Measurements from ENCODE around the gene MCM7. TPM values are rescaled to one million over a fixed set of nuclear protein-coding genes. Genes with fewer than 3 reads are reported as not detected.

Gene MCM7
- total RNA-seq, 2 donors from 2014 or later, result 219 to 242 TPM

GRCh38 chr7:100057006-100057405 is 44.2 kb downstream of the MCM7 start:
- Mint-ChIP-seq H3K27me3 (ENCODE audit: insufficient read depth) (no peaks in the 10 kb centered on the region), H3K9me3 (no peaks in the 10 kb centered on the region), H3K36me3 (ENCODE audit: low read depth) (peaks cover 63% of the 10 kb centered on the region), H3K4me3 (no peak overlapping the region), H3K27ac (no peak overlapping the region), H3K4me1 (no peaks in the 10 kb centered on the region)
- no peaks in the 10 kb centered on the region for H3K4me1 ChIP-seq (ENCODE audit: control insufficient read depth, insufficient read depth, low read length)
- no peak overlapping the region for H3K27ac ChIP-seq (ENCODE audit: low read depth, low read length)
- H3K36me3 ChIP-seq (ENCODE audit: control insufficient read depth, insufficient read depth, low read length), result peaks cover 63% of the 10 kb centered on the region
- H3K9me3 ChIP-seq (ENCODE audit: control insufficient read depth, low read length), result no peaks in the 10 kb centered on the region
- H3K9ac ChIP-seq (ENCODE audit: extremely low read depth, low read length, poor library complexity, severe bottlenecking), result no peak overlapping the region
- H3K4me3 ChIP-seq (ENCODE audit: low read length), result no peak overlapping the region
- no peak for DNase-seq
- 95 to 100% methylated on average over 8 to 10 of the region's 10 CpGs for WGBS, 2 experiments (ENCODE audit: insufficient coverage in 1 of 2, insufficient read length in 1 of 2)
- no peaks in the 10 kb centered on the region for H3K27me3 ChIP-seq (ENCODE audit: control insufficient read depth, insufficient read depth, low read length, poor library complexity, severe bottlenecking)
- no peak for TF ChIP-seq CTCF (conservative IDR thresholded peaks at IDR 0.05)

- TF ChIP-seq CTCF (conservative IDR thresholded peaks at IDR 0.05), result peak; percentile 61
- H3K9me3 Mint-ChIP-seq, result peaks cover 2% of the 10 kb centered on the region
- Histone ChIP-seq H3K36me3 (ENCODE audit: control insufficient read depth, insufficient read depth, low read length) (peaks cover 31% of the 10 kb centered on the region), H3K27me3 (ENCODE audit: control insufficient read depth, insufficient read depth, low read length, poor library complexity, severe bottlenecking) (no peaks in the 10 kb centered on the region), H3K9me3 (ENCODE audit: control insufficient read depth, low read length) (no peaks in the 10 kb centered on the region), H3K4me1 (ENCODE audit: control insufficient read depth, insufficient read depth, low read length) (no peaks in the 10 kb centered on the region), H3K9ac (ENCODE audit: extremely low read depth, low read length, poor library complexity, severe bottlenecking) (no peak overlapping the region), H3K4me3 (ENCODE audit: low read length) (no peak overlapping the region), H3K27ac (ENCODE audit: low read depth, low read length) (no peak overlapping the region)
- H3K4me3 Mint-ChIP-seq, result no peak overlapping the region
- H3K27ac Mint-ChIP-seq, result no peak overlapping the region
- H3K27me3 Mint-ChIP-seq (ENCODE audit: insufficient read depth), result no peaks in the 10 kb centered on the region
- H3K4me1 Mint-ChIP-seq, result peaks cover 1% of the 10 kb centered on the region
- 87 to 94% methylated on average over 2 to 3 of the region's 3 CpGs for WGBS, 2 experiments (ENCODE audit: insufficient coverage in 1 of 2, insufficient read length in 1 of 2)
- peak; percentile 70 for DNase-seq
- peaks cover 34% of the 10 kb centered on the region for H3K36me3 Mint-ChIP-seq (ENCODE audit: low read depth)
Measured at GRCh38 chr7:100053215-100053614, 48.0 kb downstream of the MCM7 start.

- no peak for TF ChIP-seq CTCF (conservative IDR thresholded peaks at IDR 0.05)
- peaks cover 2% of the 10 kb centered on the region for H3K9me3 Mint-ChIP-seq
- H3K4me1 ChIP-seq (ENCODE audit: control insufficient read depth, insufficient read depth, low read length), result no peaks in the 10 kb centered on the region
- peaks cover 18% of the 10 kb centered on the region for H3K36me3 Mint-ChIP-seq (ENCODE audit: low read depth)
- no peaks in the 10 kb centered on the region for H3K9me3 ChIP-seq (ENCODE audit: control insufficient read depth, low read length)
- H3K36me3 ChIP-seq (ENCODE audit: control insufficient read depth, insufficient read depth, low read length), result peaks cover 15% of the 10 kb centered on the region
- H3K4me3 ChIP-seq (ENCODE audit: low read length), result no peak overlapping the region
- 97 to 100% methylated on average over 3 of the region's 3 CpGs for WGBS, 2 experiments (ENCODE audit: insufficient coverage in 1 of 2, insufficient read length in 1 of 2)
- peaks cover 1% of the 10 kb centered on the region for H3K4me1 Mint-ChIP-seq
- H3K27ac ChIP-seq (ENCODE audit: low read depth, low read length), result no peak overlapping the region
- H3K9ac ChIP-seq (ENCODE audit: extremely low read depth, low read length, poor library complexity, severe bottlenecking), result no peak overlapping the region
- no peak for DNase-seq
- H3K27me3 ChIP-seq (ENCODE audit: control insufficient read depth, insufficient read depth, low read length, poor library complexity, severe bottlenecking), result no peaks in the 10 kb centered on the region
- no peak overlapping the region for H3K27ac Mint-ChIP-seq
- no peaks in the 10 kb centered on the region for H3K27me3 Mint-ChIP-seq (ENCODE audit: insufficient read depth)
- peak overlapping the region; percentile 90 for H3K4me3 Mint-ChIP-seq
Measured at GRCh38 chr7:100051611-100052010, 49.6 kb downstream of the MCM7 start.
